Nephron progenitor cell (in vitro differentiated cells): ENCODE results near the gene INPP5D.

ENCODE experiments used
- DNase-seq: peaks from one replicate; pipeline ENCODE4 v3.0.0; 2021
- H3K27ac Mint-ChIP-seq: 2 replicates; pipeline ENCODE4 v1.8.0; 2021; ENCODE audit warnings: mild to moderate bottlenecking, moderate library complexity, mixed read lengths
- H3K27me3 Mint-ChIP-seq: 2 replicates; pipeline ENCODE4 v1.8.0; 2021; ENCODE audit warnings: mild to moderate bottlenecking, low read depth, mixed read lengths; ENCODE audit not compliant: poor library complexity
- H3K36me3 Mint-ChIP-seq: 2 replicates; pipeline ENCODE4 v1.8.0; 2021; ENCODE audit warnings: low read depth, mixed read lengths
- H3K4me1 Mint-ChIP-seq: 2 replicates; pipeline ENCODE4 v1.8.0; 2021; ENCODE audit warnings: mixed read lengths
- H3K4me3 Mint-ChIP-seq: 2 replicates; pipeline ENCODE4 v1.8.0; 2021; ENCODE audit warnings: mild to moderate bottlenecking, moderate library complexity, mixed read lengths
- H3K9me3 Mint-ChIP-seq: 2 replicates; pipeline ENCODE4 v1.8.0; 2021; ENCODE audit warnings: mild to moderate bottlenecking, moderate library complexity, mixed read lengths
- TF ChIP-seq, protein P1 (sequence below): fragments of 200-600 bp; sonication (generic); IDR thresholded peaks from 2 replicates; pipeline ENCODE4 v1.5.0; 2021; ENCODE audit warnings: antibody characterized with exemption

INPP5D gene

DNA sequence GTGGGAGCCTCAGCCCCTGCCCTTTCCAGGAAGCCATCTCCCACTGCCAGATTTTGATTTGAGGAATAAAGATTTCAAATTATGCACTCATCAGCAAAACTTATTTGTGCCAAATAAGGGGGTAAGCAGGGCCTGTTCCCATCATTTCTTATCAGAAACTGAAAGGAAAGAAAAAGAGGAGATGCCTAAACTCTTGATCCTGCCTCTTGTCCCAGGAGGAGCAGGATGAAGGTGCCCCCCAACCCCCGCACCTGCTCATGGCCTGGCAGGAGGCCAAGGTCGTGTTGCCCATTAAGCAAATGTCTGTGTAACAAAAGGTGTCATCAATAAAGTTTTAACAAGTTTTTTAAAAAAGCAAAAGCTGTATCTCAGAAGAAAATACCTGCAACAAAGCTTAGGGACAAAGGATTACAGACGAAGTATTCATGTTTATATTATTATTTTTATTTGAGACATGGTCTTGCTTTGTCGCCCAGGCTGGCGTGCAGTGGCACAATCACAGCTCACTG, 80.0 kb downstream of the INPP5D start:
- Mint-ChIP-seq H3K4me3 (no peak overlapping the region), H3K4me1 (peaks cover 12% of the 10 kb centered on the region), H3K36me3 (no peaks in the 10 kb centered on the region), H3K27ac (no peak overlapping the region), H3K27me3 (peaks cover 18% of the 10 kb centered on the region), H3K9me3 (peaks cover 23% of the 10 kb centered on the region)
- DNase-seq, result no peak
- TF ChIP-seq, protein P1, sequence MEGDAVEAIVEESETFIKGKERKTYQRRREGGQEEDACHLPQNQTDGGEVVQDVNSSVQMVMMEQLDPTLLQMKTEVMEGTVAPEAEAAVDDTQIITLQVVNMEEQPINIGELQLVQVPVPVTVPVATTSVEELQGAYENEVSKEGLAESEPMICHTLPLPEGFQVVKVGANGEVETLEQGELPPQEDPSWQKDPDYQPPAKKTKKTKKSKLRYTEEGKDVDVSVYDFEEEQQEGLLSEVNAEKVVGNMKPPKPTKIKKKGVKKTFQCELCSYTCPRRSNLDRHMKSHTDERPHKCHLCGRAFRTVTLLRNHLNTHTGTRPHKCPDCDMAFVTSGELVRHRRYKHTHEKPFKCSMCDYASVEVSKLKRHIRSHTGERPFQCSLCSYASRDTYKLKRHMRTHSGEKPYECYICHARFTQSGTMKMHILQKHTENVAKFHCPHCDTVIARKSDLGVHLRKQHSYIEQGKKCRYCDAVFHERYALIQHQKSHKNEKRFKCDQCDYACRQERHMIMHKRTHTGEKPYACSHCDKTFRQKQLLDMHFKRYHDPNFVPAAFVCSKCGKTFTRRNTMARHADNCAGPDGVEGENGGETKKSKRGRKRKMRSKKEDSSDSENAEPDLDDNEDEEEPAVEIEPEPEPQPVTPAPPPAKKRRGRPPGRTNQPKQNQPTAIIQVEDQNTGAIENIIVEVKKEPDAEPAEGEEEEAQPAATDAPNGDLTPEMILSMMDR, result no peak

DNA sequence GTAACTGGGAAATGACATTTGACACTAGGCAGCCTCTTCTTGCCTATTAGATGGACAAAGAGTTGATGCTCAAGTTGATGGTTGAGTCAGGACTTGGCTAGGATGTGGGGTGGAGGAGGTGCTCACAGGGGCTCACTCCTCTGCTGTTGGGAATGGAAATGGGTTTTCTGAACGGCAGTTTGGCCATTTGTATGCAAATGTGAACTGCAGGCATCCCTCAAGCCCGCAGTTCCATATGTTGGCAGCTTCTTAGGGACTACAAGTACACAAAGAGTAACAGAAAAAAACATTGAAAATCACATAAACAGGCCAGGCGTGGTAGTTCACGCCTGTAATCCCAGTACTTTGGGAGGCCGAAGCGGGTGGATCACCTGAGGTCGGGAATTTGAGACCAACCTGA, 80.8 kb downstream of the INPP5D start:
- TF ChIP-seq, protein P1, result no peak
- Mint-ChIP-seq H3K27me3 (peaks cover 18% of the 10 kb centered on the region), H3K9me3 (peaks cover 18% of the 10 kb centered on the region), H3K4me1 (peaks cover 12% of the 10 kb centered on the region), H3K4me3 (no peak overlapping the region), H3K27ac (no peak overlapping the region), H3K36me3 (no peaks in the 10 kb centered on the region)
- DNase-seq, result no peak

DNA sequence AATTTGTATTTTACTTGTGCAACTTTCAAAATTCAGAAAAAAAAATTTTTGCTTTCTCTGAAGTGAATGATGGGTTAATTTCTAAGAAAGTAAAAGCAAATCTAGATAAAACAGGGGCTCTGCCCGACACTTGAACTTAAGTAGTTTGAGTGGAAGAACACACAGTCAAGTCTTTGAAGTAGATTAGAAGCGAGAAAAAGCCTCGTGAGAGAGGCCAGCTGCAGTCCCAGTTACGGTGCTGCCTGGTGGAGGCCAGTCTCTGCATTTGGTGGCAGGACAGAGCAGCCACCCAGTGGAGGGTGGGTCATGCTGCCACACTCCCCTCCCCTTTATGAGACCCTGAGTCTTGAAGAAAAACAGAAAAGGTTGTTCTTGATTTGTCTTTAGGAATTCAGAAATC, 81.8 kb downstream of the INPP5D start:
- Mint-ChIP-seq H3K27me3 (peaks cover 18% of the 10 kb centered on the region), H3K9me3 (peaks cover 9% of the 10 kb centered on the region), H3K27ac (no peak overlapping the region), H3K36me3 (no peaks in the 10 kb centered on the region), H3K4me1 (peaks cover 19% of the 10 kb centered on the region), H3K4me3 (no peak overlapping the region)
- DNase-seq, result no peak
- TF ChIP-seq, protein P1, result no peak

DNA sequence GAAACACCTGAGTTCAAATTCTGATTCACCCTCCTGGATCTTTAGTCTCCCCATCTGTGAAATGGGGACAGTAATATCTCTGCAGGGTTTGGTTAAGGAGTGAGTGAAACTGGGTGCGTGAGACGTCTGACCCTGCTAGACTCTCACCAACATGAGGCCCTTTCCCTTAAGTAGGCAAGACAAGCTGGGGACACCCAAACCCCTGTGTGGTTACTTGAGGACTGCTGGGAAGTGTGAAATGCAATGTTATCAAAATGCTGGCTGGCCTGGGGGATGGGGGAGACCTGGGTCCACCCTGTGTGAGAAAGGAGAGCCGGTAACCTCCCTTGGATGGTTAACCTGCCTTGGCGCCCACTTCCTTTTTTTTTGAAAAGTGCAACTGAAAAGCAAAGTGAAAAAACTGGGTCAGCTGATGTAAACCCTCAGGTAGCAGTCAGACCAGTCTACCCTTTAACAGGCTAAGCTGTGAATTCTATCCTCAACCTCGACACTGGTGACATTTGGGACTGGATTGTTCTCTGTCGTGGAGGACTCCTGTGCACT, 82.3 kb downstream of the INPP5D start:
- Mint-ChIP-seq H3K27ac (no peak overlapping the region), H3K27me3 (peaks cover 18% of the 10 kb centered on the region), H3K4me1 (peaks cover 24% of the 10 kb centered on the region), H3K36me3 (no peaks in the 10 kb centered on the region), H3K9me3 (peaks cover 8% of the 10 kb centered on the region), H3K4me3 (no peak overlapping the region)
- TF ChIP-seq, protein P1, result no peak
- DNase-seq, result no peak

DNA sequence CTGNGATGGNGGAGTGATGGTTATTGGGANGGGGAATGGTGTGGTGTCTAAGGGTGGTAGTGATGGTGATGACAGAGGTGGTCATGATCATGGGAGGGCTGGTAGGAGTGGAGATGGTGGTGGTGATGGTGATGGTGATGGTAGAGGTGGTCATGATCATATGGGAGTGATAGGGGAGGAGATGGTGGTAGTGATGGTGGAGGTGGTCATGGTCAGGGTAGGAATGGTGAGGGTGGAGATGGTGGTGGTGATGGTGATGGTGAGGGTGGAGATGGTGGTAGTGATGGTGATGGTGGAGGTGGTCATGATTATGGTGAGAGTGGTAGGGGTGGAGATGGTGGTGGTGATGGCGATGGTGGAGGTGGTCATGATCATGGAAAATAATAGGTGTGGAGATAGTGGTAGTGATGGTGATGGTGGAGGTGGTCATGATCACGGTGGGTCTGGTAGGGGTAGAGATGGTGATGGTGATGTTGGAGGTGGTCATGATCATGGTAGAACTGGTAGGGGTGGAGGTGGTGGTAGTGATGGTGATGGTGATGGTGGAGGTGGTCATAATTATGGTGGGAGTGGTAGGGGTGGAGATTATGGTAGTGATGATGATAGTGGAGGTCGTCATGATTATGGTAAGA, 83.7 kb downstream of the INPP5D start:
- DNase-seq, result no peak
- Mint-ChIP-seq H3K36me3 (no peaks in the 10 kb centered on the region), H3K4me1 (peaks cover 33% of the 10 kb centered on the region), H3K27me3 (peaks cover 21% of the 10 kb centered on the region), H3K27ac (no peak overlapping the region), H3K9me3 (peaks cover 8% of the 10 kb centered on the region), H3K4me3 (no peak overlapping the region)
- TF ChIP-seq, protein P1, result no peak

DNA sequence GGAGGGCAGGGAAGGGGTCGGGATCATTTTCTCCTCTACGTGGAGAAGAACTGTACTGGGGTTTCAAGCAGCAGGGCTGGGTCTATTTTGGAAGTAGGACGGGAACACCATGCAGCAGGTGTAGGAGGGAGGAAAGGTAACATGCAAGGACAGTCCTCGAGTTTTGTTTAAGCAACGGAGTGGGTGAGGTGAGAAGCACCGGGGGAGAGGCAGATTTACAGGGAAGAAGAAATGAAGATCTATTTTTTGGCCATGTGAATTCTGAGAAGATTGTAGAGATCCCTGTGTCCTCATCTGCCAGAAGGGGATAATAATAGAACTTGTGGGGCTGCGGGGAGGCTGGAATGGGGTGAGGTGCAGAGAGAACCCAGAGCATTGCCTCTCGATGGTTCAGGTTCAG, 85.6 kb downstream of the INPP5D start:
- no peak overlapping the region for H3K27ac Mint-ChIP-seq
- DNase-seq, result no peak
- H3K4me3 Mint-ChIP-seq, result no peak overlapping the region
- peaks cover 8% of the 10 kb centered on the region for H3K9me3 Mint-ChIP-seq
- TF ChIP-seq, protein P1, result no peak
- H3K36me3 Mint-ChIP-seq, result no peaks in the 10 kb centered on the region
- peaks cover 21% of the 10 kb centered on the region for H3K27me3 Mint-ChIP-seq
- H3K4me1 Mint-ChIP-seq, result peaks cover 22% of the 10 kb centered on the region
